Measurements from ENCODE around the gene KRTAP29-1. TPM values are rescaled to one million over a fixed set of nuclear protein-coding genes. Genes with fewer than 3 reads are reported as not detected.

Gene KRTAP29-1
- total RNA-seq, 1 experiment from 2014 or later, result not detected

DNA sequence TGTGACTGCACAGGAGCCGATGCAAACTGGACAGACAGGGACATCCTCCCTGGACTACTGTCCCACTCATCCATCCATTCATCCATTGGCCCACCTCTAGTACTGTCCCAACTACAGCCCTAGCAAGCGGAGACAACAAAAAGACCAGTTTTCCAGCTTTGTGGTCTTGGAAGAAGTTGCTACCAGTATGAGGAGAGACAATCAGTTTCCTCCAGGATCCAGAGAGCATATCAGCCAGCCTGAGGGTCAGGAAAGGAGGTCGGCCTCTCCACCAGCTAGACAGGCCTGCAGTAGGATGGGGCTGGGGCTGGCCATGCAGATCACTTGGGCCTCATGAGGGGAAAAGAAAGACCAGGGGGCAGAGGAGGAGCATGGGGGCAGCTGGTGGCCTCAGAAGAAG lies 31.2 kb upstream of the KRTAP29-1 start:
- DNase-seq, result no peak
- no peaks in the 10 kb centered on the region for H3K9me2 ChIP-seq (ENCODE audit: insufficient read depth)
- H3K4me3 ChIP-seq, result no peak overlapping the region
- no peaks in the 10 kb centered on the region for H3K9me3 ChIP-seq (ENCODE audit: insufficient read depth, low read depth)
- no TSS peak for BruUV-seq (replicated peaks)
- H3K4me2 ChIP-seq, result no peak overlapping the region
- ChIA-PET POLR2A (ENCODE audit: unreplicated experiment) (no interaction called here), CTCF (no interaction called here)
- no peak overlapping the region for H2AFZ ChIP-seq
- no peaks in the 10 kb centered on the region for H3K27me3 ChIP-seq (ENCODE audit: insufficient read depth, low read depth)
- intact Hi-C loops (cut with micrococcal nuclease; ENCODE audit: unreplicated experiment), result no loop called here
- H3K36me3 ChIP-seq (ENCODE audit: low read depth), result no peaks in the 10 kb centered on the region
- H3K4me1 ChIP-seq (replicated peaks; ENCODE audit: insufficient read depth), result peaks cover 28% of the 10 kb centered on the region
- TF ChIP-seq, protein P1, sequence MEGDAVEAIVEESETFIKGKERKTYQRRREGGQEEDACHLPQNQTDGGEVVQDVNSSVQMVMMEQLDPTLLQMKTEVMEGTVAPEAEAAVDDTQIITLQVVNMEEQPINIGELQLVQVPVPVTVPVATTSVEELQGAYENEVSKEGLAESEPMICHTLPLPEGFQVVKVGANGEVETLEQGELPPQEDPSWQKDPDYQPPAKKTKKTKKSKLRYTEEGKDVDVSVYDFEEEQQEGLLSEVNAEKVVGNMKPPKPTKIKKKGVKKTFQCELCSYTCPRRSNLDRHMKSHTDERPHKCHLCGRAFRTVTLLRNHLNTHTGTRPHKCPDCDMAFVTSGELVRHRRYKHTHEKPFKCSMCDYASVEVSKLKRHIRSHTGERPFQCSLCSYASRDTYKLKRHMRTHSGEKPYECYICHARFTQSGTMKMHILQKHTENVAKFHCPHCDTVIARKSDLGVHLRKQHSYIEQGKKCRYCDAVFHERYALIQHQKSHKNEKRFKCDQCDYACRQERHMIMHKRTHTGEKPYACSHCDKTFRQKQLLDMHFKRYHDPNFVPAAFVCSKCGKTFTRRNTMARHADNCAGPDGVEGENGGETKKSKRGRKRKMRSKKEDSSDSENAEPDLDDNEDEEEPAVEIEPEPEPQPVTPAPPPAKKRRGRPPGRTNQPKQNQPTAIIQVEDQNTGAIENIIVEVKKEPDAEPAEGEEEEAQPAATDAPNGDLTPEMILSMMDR (conservative IDR thresholded peaks at IDR 0.05), result no peak
- no peak for TF ChIP-seq EZH2 (IDR thresholded peaks at IDR 0.05; ENCODE audit: low read depth)
- no peaks in the 10 kb centered on the region for H4K20me1 ChIP-seq (ENCODE audit: insufficient read depth)
- no peaks in the 10 kb centered on the region for H3K79me2 ChIP-seq (ENCODE audit: low read depth)
- peaks cover 2% of the 10 kb centered on the region; the same call in 1 of the 2 replicates for H3F3A ChIP-seq (ENCODE audit: insufficient read depth, low read depth)
- no peak overlapping the region for H3K27ac ChIP-seq

DNA sequence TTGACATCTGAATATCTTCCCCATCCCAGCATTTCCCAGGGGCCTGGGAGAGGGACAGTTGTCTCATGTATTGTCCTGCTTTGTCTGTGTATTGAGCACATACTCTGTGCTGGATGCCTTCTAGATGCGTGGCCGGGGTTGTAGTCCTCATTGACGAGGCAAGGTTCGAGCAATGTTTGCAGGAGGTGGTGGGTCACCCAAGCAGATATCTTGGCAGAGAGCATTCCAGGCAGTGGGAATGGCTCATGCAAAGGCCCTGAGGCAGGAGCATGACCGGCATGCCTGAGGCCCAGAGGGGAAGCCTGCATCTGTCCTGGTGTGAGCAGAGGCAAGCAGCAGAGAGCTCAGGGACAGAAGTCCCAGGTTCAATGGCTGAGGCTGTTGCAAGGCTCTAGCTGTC lies 30.4 kb upstream of the KRTAP29-1 start:
- H3K27ac ChIP-seq, result no peak overlapping the region
- no peak overlapping the region for H3K4me3 ChIP-seq
- H3K4me1 ChIP-seq (replicated peaks; ENCODE audit: insufficient read depth), result peaks cover 20% of the 10 kb centered on the region
- no peaks in the 10 kb centered on the region for H3K36me3 ChIP-seq (ENCODE audit: low read depth)
- no peak overlapping the region for H2AFZ ChIP-seq
- ChIA-PET CTCF (no interaction called here), POLR2A (ENCODE audit: unreplicated experiment) (no interaction called here)
- no peak for TF ChIP-seq EZH2 (IDR thresholded peaks at IDR 0.05; ENCODE audit: low read depth)
- TF ChIP-seq, protein P1 (conservative IDR thresholded peaks at IDR 0.05), result no peak
- no peaks in the 10 kb centered on the region for H3K27me3 ChIP-seq (ENCODE audit: insufficient read depth, low read depth)
- H4K20me1 ChIP-seq (ENCODE audit: insufficient read depth), result no peaks in the 10 kb centered on the region
- no peak for DNase-seq
- no peaks in the 10 kb centered on the region for H3K9me3 ChIP-seq (ENCODE audit: insufficient read depth, low read depth)
- BruUV-seq (replicated peaks), result no TSS peak
- H3K9me2 ChIP-seq (ENCODE audit: insufficient read depth), result no peaks in the 10 kb centered on the region
- H3K4me2 ChIP-seq, result no peak overlapping the region
- intact Hi-C loops (cut with micrococcal nuclease; ENCODE audit: unreplicated experiment), result no loop called here
- H3F3A ChIP-seq (ENCODE audit: insufficient read depth, low read depth), result no peaks in the 10 kb centered on the region
- no peaks in the 10 kb centered on the region for H3K79me2 ChIP-seq (ENCODE audit: low read depth)

DNA sequence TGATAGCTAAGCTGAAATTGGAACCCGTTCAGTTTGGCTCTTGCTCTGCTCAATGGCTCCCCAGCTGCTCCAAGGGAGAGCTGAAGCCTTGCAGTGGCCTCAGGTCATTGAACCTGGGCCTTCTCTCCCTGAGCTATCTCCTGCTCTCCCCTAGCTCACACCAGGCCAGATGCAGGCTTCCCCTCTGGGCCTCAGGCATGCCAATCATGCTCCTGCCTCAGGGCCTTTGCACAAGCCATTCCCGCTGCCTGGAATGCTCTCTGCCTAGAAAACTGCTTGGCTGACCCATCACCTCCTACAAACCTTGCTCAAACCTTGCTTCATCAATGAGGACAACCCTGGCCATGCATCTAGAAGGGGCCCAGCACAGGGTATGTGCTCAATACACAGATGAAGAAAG lies 29.6 kb upstream of the KRTAP29-1 start:
- Histone ChIP-seq H3K79me2 (ENCODE audit: low read depth) (no peaks in the 10 kb centered on the region), H3K4me2 (no peak overlapping the region), H4K20me1 (ENCODE audit: insufficient read depth) (no peaks in the 10 kb centered on the region), H3K9me2 (ENCODE audit: insufficient read depth) (no peaks in the 10 kb centered on the region), H3K36me3 (ENCODE audit: low read depth) (no peaks in the 10 kb centered on the region), H3K9me3 (ENCODE audit: insufficient read depth, low read depth) (no peaks in the 10 kb centered on the region), H3K4me3 (no peak overlapping the region), H3F3A (ENCODE audit: insufficient read depth, low read depth) (no peaks in the 10 kb centered on the region), H3K27ac (no peak overlapping the region), H3K4me1 (replicated peaks; ENCODE audit: insufficient read depth) (peaks cover 17% of the 10 kb centered on the region), H2AFZ (no peak overlapping the region), H3K27me3 (ENCODE audit: insufficient read depth, low read depth) (no peaks in the 10 kb centered on the region)
- CTCF ChIA-PET, result no interaction called here
- BruUV-seq (replicated peaks), result no TSS peak
- POLR2A ChIA-PET (ENCODE audit: unreplicated experiment), result interaction anchor here (0.6 kb wide), 1 partner anchor 155 kb away, joined by 3 read pairs; no protein-coding TSS in a partner anchor
- no peak for DNase-seq
- intact Hi-C loops (cut with micrococcal nuclease; ENCODE audit: unreplicated experiment), result no loop called here
- no peak for TF ChIP-seq EZH2 (IDR thresholded peaks at IDR 0.05; ENCODE audit: low read depth)
- TF ChIP-seq, protein P1 (conservative IDR thresholded peaks at IDR 0.05), result no peak

Measured in PC-9 (cell line).